Stimulated activated naive CD4-positive, alpha-beta T cell (primary cell): ENCODE measurements around the gene PDGFC.

ENCODE experiments used
- DNase-seq, 6 experiments: peaks; one replicate each; lab custom pipeline; 2025; lab: John Stamatoyannopoulos, UW

The PDGFC gene

GRCh38 chr4:156971676-156972378 is at the start of gene PDGFC:
Gene PDGFC (minus strand): TSS chr4:156971799. CDS start chr4:156970903, 896 bp downstream.
- peak in 1 of 6 experiments; percentile 0 for DNase-seq

GRCh38 chr4:157020882-157021281 is 49.3 kb upstream of the PDGFC start:
- no peak for DNase-seq

GRCh38 chr4:157018920-157019490 is 47.4 kb upstream of the PDGFC start:
- no peak for DNase-seq

GRCh38 chr4:157014621-157015591 is 43.3 kb upstream of the PDGFC start:
- no peak for DNase-seq

- no peak for DNase-seq
These were observed 42.1 kb upstream of the PDGFC start for GRCh38 chr4:157013656-157014055.

- no peak for DNase-seq
These were observed 41.2 kb upstream of the PDGFC start for GRCh38 chr4:157012781-157013180.

- no peak for DNase-seq
These were observed 40.7 kb upstream of the PDGFC start for GRCh38 chr4:157012296-157012695.

- DNase-seq, result no peak
These were observed 39.0 kb upstream of the PDGFC start for GRCh38 chr4:157010630-157011029.

GRCh38 chr4:157005831-157006230 is 34.2 kb upstream of the PDGFC start:
- no peak for DNase-seq

- DNase-seq, result no peak
These were observed 33.6 kb upstream of the PDGFC start for GRCh38 chr4:157005193-157005592.

- DNase-seq, result no peak
These were observed 32.9 kb upstream of the PDGFC start for GRCh38 chr4:157004279-157005161.

- no peak for DNase-seq
These were observed 27.5 kb upstream of the PDGFC start for GRCh38 chr4:156999175-156999517.

GRCh38 chr4:156998500-156999174 is 27.0 kb upstream of the PDGFC start:
- DNase-seq, result no peak

- no peak for DNase-seq
These were observed 21.3 kb upstream of the PDGFC start for GRCh38 chr4:156992943-156993342.

GRCh38 chr4:156991161-156991560 is 19.6 kb upstream of the PDGFC start:
- no peak for DNase-seq

GRCh38 chr4:156983366-156983765 is 11.8 kb upstream of the PDGFC start:
- DNase-seq, result no peak

- DNase-seq, result no peak
These were observed 9.7 kb upstream of the PDGFC start for GRCh38 chr4:156981262-156981769.

GRCh38 chr4:156977435-156978160 is 6.0 kb upstream of the PDGFC start:
- no peak for DNase-seq

- no peak for DNase-seq
These were observed 4.5 kb upstream of the PDGFC start for GRCh38 chr4:156976147-156976546.

- DNase-seq, result no peak
These were observed 4.1 kb upstream of the PDGFC start for GRCh38 chr4:156975686-156976085.
